Activated CD4-positive, CD25-positive, alpha-beta regulatory T cell (primary cell): ENCODE data around the gene SDCCAG8.

Source experiments
- DNase-seq, 4 experiments: peaks; one replicate each; lab custom pipeline; 2025; lab: John Stamatoyannopoulos, UW

The SDCCAG8 gene

DNA sequence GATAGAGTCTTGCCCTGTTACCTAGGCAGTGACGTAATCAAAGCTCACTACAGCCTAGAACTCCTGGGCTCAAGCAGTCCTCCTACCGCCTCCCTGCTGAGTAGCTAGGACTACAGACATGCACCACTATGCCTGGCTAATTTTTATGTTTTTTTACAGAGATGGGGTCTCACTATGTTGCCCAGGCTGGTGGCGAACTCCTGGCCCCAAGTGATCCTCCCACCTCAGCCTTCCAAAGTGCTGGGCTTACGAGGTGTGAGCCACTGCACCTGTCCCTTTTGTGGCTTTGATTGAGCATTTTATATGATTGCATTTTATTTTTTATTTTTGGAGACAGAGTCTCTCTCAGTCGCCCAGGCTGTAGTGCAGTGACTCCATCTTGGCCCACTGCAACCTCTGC is 25.8 kb downstream of the SDCCAG8 start:
- DNase-seq: no peak

- DNase-seq: no peak
These were observed 30.7 kb downstream of the SDCCAG8 start for GRCh38 chr1:243286409-243287122.

DNA sequence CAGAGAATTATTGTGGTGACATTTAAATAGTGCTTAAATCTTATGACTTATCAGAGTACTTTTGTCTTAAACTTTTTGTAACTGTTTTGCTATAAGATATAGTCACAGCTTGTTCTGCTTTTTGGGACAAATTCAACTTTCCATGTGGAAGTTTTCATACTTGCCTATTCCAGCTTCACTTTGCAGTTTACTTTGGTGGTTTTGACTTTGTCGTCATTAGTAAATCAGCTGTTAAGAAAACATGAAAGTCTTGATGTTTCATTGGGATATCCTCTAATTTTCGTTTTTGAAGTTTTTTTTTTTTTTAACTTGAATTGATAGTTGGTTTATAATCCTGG is 31.3 kb downstream of the SDCCAG8 start:
- DNase-seq: no peak

- DNase-seq: no peak
These were observed 31.8 kb downstream of the SDCCAG8 start for GRCh38 chr1:243287652-243288051.

GRCh38 chr1:243288062-243288461 is 32.2 kb downstream of the SDCCAG8 start:
- DNase-seq: no peak

DNA sequence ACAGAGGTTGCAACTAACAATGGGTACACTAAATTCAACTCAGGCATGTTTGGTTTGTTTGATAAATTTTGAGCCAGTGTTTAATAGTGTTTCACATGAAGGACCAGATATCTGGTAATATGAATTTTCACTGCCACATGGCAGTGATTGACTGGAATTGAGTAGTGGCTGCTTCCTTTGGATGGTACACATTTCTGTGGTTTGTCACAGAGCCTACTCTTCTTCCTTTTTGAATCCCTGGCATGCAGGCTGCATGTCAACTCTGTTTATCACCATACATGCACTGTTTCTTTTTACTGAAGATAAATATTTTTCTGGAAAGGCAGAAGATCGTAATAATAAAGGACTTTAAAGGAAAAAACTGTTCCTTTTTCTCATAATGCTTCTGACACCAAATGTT is 35.5 kb downstream of the SDCCAG8 start:
- no peak for DNase-seq

GRCh38 chr1:243292117-243292516 is 36.3 kb downstream of the SDCCAG8 start:
- DNase-seq: no peak

GRCh38 chr1:243293941-243294722 is 38.3 kb downstream of the SDCCAG8 start:
- DNase-seq: no peak

- no peak for DNase-seq
These were observed 38.9 kb downstream of the SDCCAG8 start for GRCh38 chr1:243294723-243295121.

DNA sequence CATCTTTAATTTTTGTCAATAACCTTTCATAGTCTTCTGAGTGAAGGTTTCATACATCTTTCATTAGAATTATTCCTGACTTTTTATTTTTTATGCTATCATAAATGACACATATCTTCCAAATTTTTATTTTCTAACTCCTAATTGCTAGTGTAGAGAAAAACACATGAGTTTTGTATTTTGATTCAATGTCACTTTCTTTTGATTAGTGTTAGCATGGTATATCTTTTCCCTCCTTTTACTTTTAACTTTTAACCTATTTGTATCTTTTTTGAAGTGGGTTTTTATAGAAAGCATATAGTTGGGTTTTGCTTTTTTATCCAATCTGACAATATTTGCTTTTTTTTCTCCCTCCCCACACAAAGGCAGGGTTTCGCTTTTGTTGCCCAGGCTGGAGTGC is 43.2 kb downstream of the SDCCAG8 start:
- no peak for DNase-seq

DNA sequence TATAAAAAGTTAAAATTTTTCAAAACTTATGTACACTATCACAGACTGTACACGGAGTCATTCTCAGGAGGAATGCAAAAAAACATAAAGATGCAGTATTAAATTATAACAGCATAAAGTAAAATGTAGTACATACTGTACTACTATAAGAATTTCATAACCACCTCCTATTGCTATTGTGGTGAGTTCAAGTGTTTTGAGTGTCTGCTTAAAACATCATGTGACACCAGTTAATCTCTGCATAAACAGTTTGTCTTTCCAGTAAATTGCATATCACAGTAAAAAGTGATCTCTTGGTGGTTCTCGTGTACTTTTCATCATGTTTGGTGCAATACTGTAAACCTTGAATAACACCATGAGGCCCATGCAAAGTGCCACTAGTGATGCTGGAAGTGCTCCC is 45.2 kb downstream of the SDCCAG8 start:
- no peak for DNase-seq

GRCh38 chr1:243311809-243312208 is 56.0 kb downstream of the SDCCAG8 start:
- DNase-seq: no peak

DNA sequence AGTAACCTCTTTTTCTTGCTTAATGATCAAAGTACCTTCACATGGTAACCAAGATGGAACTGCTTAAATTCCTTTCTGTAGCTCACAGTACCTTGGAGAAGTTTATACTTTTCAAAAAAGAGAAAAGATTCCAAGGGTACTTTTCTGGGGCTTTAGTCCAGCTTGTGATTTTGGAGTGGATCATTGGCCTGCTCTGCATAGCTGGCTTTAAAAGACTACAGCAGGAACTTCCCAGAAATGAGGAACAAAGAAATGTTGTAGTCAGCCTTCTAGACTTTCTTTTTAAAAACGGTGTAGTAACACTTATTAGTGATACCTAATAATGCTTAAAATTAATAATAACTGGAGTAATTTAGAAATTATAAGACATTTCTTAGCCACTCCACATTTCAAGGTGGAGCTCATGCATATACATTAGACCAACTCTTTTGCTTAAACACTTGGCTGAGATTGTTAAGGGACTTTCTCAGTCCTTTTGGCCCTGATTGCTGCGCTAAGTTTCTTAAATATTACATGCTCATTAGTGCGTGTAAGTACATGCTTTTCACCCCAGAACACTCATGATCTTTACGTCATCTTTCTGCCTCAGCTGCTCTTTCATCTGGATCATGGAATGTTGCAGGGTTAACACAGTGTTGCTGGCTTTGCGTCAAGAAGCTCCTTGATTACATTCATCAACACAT is 57.3 kb downstream of the SDCCAG8 start:
- DNase-seq: no peak

DNA sequence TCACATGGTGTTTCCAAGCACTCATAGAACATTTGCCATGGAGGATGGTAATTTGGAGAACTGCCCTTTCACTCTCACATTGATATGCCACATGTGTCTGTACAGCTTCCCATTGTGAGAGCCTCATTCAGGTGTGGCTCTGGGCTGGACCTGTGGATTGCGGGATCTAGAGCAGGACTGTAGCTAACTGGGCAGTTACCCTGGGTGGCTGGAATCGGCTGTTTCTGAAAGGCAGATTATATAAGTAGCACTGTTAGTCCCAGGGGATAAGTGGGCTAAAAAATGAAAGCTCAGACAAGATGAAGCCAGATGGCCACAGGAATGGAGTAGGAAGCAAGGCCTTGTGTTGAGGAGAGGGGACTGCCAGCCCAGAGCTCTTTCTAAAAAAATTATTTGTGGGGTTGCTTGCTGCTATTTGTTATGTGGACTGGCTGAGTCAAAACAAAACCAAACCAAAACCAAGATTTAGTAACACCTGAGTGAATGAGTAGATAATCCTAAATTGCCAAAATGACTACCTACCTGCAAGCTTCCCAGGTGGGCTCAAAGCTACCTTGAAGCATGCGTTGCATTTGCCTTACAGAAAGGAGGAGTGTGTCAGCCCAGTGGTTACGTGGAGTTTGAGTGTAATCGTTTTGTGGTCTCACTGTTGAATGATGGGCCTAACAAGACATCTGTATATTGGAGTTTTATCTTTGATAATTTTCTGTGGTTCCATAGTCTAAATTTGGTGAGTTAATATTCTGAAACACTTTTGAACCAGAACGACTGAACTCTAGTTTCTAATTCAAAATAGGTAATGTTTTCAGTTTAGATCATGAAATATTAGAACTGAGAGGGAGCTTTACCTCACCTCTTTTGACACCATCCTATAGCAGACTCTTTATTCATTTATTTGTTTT is 58.0 kb downstream of the SDCCAG8 start:
- no peak for DNase-seq

- no peak for DNase-seq
These were observed 59.6 kb downstream of the SDCCAG8 start for GRCh38 chr1:243315455-243315854.

- DNase-seq: no peak
These were observed 60.1 kb downstream of the SDCCAG8 start for GRCh38 chr1:243315893-243316292.

DNA sequence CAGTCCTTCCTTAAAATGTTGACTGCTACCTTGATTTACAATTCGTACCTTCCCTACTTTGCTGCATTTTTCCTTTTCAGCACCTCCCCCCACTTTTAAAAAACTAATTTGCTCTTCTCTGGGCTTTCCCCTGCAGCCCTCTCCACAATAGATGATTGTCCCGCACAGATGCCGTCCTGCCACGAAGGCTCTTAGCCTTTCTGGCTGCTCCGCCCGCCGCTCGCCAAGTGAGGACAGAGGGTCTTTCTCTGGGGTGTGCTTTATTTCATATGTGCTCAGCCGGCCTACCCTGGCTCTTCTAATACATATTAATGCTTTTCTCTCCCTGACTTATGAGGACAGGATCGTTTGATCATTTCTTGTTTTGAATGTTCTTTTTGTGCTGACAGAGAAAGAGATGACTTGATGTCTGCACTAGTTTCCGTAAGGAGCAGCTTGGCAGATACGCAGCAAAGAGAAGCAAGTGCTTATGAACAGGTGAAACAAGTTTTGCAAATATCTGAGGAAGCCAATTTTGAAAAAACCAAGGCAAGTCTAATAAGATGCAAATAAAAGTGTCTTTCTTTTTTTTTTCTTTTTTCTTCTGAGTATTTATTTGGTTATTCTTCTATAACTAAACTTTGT is 60.6 kb downstream of the SDCCAG8 start:
- DNase-seq: no peak

- no peak for DNase-seq
These were observed 64.4 kb downstream of the SDCCAG8 start for GRCh38 chr1:243320224-243320623.

GRCh38 chr1:243322326-243322725 is 66.5 kb downstream of the SDCCAG8 start:
- DNase-seq: no peak

DNA sequence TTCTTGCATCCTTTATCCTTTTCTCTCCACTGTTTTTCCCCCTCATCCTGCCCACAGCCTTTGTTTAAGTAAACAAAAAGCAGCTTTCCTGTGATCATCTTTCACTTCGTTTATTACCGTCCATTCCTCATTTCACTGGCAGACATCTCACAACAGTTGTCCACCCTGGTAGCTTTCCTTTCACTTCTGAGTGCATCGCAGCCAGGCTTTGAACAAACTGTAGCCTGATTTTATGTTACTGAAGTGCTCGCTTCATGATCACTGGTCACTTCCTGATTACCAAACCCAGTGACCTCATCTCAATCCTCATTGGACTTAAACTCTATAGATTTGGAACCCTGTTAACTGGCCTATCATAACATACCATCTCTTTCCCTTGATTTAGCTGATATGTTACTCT is 67.7 kb downstream of the SDCCAG8 start:
- no peak for DNase-seq

DNA sequence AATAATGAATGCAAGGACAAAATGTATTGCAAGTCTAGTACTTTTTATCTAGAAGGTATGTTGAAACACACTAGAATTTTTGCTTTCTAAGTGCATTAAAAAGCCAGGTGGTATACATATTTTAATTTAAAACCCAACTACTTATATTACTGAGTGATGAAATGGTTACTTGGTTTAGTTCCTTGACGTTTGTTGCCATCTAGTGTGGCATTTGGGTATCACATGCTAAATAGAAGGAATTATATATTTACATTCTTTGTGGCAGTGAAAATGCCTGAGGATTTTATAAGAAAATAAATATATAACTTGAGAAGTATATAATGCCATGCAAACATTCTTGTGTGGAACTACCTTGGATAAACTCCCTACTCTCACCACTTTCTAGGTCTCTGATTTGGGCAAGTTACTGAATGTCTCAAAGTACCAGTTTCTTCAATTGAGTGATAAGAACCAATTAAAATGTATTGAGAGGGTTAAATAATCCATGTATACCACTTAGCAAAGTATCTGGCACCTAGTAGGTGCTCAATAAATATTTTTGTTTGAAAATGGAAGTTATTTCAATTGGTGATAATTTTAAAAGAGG is 69.6 kb downstream of the SDCCAG8 start:
- DNase-seq: no peak
